Calu3 (cell line): ENCODE results near the gene DST. TPM values are rescaled to one million over a fixed set of nuclear protein-coding genes. Genes with fewer than 3 reads are reported as not detected.

Experiments used
- BruUV-seq: library from RNA; stranded (reverse); fragments of 400-500 nt; replicated peaks from 2 replicates; lab custom pipeline; 2021; lab: Mats Ljungman, UMichigan
- CTCF ChIA-PET: fragments of 300-600 bp; sonication (Branson Sonifier 250); formaldehyde crosslinking; loops from one replicate; lab custom pipeline; 2022; ENCODE audit warnings: antibody characterized with exemption; lab: Charles Lee
- DNase-seq: peaks from one replicate; pipeline ENCODE4 v3.0.0; 2022
- H3K27ac Mint-ChIP-seq: one replicate; pipeline ENCODE4 v1.8.0; 2022; ENCODE audit warnings: mixed read lengths; ENCODE audit not compliant: unreplicated experiment
- H3K27me3 Mint-ChIP-seq: one replicate; pipeline ENCODE4 v1.8.0; 2022; ENCODE audit warnings: mixed read lengths; ENCODE audit not compliant: unreplicated experiment
- H3K36me3 Mint-ChIP-seq: one replicate; pipeline ENCODE4 v1.8.0; 2022; ENCODE audit warnings: mild to moderate bottlenecking, moderate library complexity, mixed read lengths; ENCODE audit not compliant: insufficient read depth, unreplicated experiment
- H3K4me1 Mint-ChIP-seq: one replicate; pipeline ENCODE4 v1.8.0; 2022; ENCODE audit warnings: mild to moderate bottlenecking, low read depth, mixed read lengths; ENCODE audit not compliant: unreplicated experiment
- H3K4me3 Mint-ChIP-seq: one replicate; pipeline ENCODE4 v1.8.0; 2022; ENCODE audit warnings: mild to moderate bottlenecking, low read depth, moderate library complexity, mixed read lengths; ENCODE audit not compliant: unreplicated experiment
- H3K9me3 Mint-ChIP-seq: one replicate; pipeline ENCODE4 v1.8.0; 2022; ENCODE audit warnings: low read depth, mixed read lengths; ENCODE audit not compliant: unreplicated experiment
- intact Hi-C: fragments of 100-400 bp; cut with micrococcal nuclease; formaldehyde crosslinking; loops from one replicate; pipeline ENCODE4 v1.10.0; 2022; ENCODE audit not compliant: unreplicated experiment
- total RNA-seq: library from RNA; stranded (reverse); gene quantifications from 2 replicates; pipeline ENCODE4 v1.2.3, GENCODE V29; 2022
- TF ChIP-seq, protein P1 (sequence below): fragments of 200-600 bp; IDR thresholded peaks from one replicate; pipeline ENCODE4 v1.8.0; 2022; ENCODE audit warnings: antibody characterized with exemption; ENCODE audit not compliant: unreplicated experiment

Gene DST
- total RNA-seq, 1 experiment from 2014 or later = 212 TPM

- CTCF ChIA-PET = interaction anchor here (0.7 to 1.2 kb wide), 3 partner anchors 14 to 44 kb away, joined by 3 to 4 read pairs (median 3); no protein-coding TSS in a partner anchor
These were observed 7.1 kb upstream of the DST start for GRCh38 chr6:56649782-56650181.

DNA sequence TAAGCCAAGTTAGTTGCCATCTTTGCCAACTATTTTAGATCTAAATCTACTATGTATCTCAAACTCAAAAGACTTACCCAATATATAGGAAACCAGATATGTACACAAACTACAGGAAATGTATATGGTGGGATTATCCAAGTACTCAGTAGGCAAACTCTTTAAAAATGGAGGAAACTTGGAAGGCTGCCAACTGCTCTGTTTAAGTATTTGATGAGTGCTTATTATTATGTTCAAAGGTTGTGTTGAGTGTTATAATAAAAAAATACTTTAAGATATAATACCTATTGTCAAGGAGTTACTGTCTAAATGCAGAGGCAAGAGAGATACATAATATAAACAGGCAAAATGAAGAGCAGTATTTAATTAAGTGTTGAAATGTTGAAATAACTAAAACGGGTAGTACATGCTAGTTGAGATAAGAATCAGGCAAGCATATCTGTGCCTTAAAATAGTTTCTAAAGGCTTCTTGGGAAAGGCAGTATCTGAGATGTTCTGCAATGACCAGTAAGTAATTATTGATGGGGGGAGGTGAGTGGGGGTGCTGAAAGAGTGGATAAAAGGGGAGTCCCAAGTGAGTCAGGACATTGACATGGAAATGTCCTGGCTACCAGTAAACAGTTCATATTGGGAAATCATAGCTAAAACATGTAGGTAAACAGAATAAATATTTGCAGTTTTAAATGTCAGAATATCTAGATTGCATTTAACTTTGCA, 6.5 kb upstream of the DST start:
- Mint-ChIP-seq H3K4me1 (peaks cover 54% of the 10 kb centered on the region), H3K4me3 (peak overlapping the region; percentile 17), H3K27me3 (no peaks in the 10 kb centered on the region), H3K9me3 (no peaks in the 10 kb centered on the region), H3K27ac (peak overlapping the region; percentile 90), H3K36me3 (peaks cover 58% of the 10 kb centered on the region)
- CTCF ChIA-PET = interaction anchor here (0.7 to 1.2 kb wide), 3 partner anchors 14 to 44 kb away, joined by 3 to 4 read pairs (median 3); no protein-coding TSS in a partner anchor
- TF ChIP-seq, protein P1, sequence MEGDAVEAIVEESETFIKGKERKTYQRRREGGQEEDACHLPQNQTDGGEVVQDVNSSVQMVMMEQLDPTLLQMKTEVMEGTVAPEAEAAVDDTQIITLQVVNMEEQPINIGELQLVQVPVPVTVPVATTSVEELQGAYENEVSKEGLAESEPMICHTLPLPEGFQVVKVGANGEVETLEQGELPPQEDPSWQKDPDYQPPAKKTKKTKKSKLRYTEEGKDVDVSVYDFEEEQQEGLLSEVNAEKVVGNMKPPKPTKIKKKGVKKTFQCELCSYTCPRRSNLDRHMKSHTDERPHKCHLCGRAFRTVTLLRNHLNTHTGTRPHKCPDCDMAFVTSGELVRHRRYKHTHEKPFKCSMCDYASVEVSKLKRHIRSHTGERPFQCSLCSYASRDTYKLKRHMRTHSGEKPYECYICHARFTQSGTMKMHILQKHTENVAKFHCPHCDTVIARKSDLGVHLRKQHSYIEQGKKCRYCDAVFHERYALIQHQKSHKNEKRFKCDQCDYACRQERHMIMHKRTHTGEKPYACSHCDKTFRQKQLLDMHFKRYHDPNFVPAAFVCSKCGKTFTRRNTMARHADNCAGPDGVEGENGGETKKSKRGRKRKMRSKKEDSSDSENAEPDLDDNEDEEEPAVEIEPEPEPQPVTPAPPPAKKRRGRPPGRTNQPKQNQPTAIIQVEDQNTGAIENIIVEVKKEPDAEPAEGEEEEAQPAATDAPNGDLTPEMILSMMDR = no peak
- intact Hi-C loops = no loop called here
- no peak for DNase-seq
- BruUV-seq = no TSS peak

More at GRCh38 chr6:56649782-56650181, 7.1 kb upstream of the DST start:
- BruUV-seq = no TSS peak
- Mint-ChIP-seq H3K27ac (peak overlapping the region; percentile 90), H3K4me1 (peaks cover 54% of the 10 kb centered on the region), H3K4me3 (peak overlapping the region; percentile 17), H3K9me3 (no peaks in the 10 kb centered on the region), H3K36me3 (peaks cover 56% of the 10 kb centered on the region), H3K27me3 (no peaks in the 10 kb centered on the region)
- TF ChIP-seq, protein P1 = no peak
- no peak for DNase-seq
- intact Hi-C loops = loop anchor here (5.0 kb wide), 1 partner anchor 108 kb away; no protein-coding TSS in a partner anchor

- TF ChIP-seq, protein P1 = no peak
- peaks cover 57% of the 10 kb centered on the region for H3K36me3 Mint-ChIP-seq
- H3K9me3 Mint-ChIP-seq = no peaks in the 10 kb centered on the region
- H3K4me3 Mint-ChIP-seq = no peak overlapping the region
- DNase-seq = no peak
- no peak overlapping the region for H3K27ac Mint-ChIP-seq
- peaks cover 52% of the 10 kb centered on the region for H3K4me1 Mint-ChIP-seq
- CTCF ChIA-PET = no interaction called here
- no peaks in the 10 kb centered on the region for H3K27me3 Mint-ChIP-seq
- BruUV-seq = no TSS peak
- intact Hi-C loops = no loop called here
These were observed 4.6 kb upstream of the DST start for GRCh38 chr6:56647172-56647762.

DNA sequence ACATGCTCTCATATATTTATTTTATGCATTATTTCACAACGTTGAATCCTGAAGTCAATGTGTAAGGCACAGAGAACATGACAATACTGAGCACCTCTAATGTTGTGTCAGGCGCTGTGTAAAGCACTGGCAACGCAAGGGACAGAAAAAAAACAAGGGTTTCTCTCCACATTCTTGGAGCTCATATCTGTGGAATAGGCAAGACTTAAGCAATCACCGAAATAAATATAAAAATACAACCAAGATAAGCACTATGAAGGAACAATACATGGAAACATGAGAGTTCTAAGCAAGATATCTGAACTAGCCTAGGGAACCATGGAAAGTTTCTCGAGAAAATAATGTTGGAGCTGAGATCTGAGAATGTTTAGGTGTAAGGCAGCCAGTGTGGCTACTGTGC, 1.7 kb upstream of the DST start:
- Mint-ChIP-seq H3K36me3 (peaks cover 42% of the 10 kb centered on the region), H3K9me3 (no peaks in the 10 kb centered on the region), H3K27ac (no peak overlapping the region), H3K4me1 (peaks cover 30% of the 10 kb centered on the region), H3K4me3 (no peak overlapping the region), H3K27me3 (no peaks in the 10 kb centered on the region)
- TF ChIP-seq, protein P1 = no peak
- CTCF ChIA-PET = interaction anchor here (0.6 to 1.3 kb wide), 4 partner anchors 13 to 50 kb away, joined by 3 to 8 read pairs (median 3); no protein-coding TSS in a partner anchor
- intact Hi-C loops = no loop called here
- BruUV-seq = no TSS peak
- no peak for DNase-seq
